ENCODE measurements around the gene DCN. TPM values are rescaled to one million over a fixed set of nuclear protein-coding genes. Genes with fewer than 3 reads are reported as not detected.
A peak's percentile ranks its signal among the peaks of the same experiment; 100 is the strongest.

Gene DCN
- total RNA-seq, 1 experiment from 2014 or later = not detected

- no peak for DNase-seq (ENCODE audit: low read depth)
- in situ Hi-C loops (cut with HindIII; ENCODE audit: low pct_unique_long_range_greater_than_20kb, low sequenced_read_pairs) = no loop called here
Observed at GRCh38 chr12:91110311-91110924, 72.2 kb downstream of the DCN start.

DNA sequence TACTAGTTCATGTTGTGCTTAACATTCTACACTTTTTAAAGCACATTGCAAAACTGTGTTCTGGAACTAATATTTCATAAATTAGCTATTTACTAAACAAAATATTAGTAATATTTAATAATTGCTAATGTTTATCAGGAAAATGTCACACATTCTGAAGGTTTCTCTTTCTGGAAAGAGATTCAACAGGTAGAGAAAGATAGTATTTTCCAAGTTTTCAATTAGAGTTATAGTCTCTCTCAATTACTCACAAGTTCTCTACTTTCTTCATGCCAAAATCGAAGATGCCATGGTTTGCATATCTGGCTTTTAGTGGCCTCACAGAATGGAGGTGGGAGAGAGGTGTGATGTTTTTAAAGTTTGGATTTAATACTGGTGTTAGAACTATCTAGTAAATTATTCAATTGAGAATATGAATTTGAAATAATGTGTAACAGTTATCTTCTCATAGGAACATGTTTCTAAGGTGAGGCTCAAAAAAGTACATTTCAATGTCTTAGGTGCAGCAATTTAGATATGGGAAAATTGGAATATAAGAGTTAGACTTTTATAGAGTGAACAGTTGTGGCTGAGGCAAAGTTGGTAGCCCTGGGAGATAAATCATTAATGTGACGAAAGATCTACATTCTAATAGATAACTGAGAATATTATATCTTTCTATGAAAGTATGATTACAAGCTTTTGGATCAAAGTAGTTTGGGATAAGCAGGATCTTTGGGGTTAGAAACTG is 72.9 kb downstream of the DCN start:
- in situ Hi-C loops (cut with HindIII; ENCODE audit: low pct_unique_long_range_greater_than_20kb, low sequenced_read_pairs) = no loop called here
- DNase-seq (ENCODE audit: low read depth) = no peak

DNA sequence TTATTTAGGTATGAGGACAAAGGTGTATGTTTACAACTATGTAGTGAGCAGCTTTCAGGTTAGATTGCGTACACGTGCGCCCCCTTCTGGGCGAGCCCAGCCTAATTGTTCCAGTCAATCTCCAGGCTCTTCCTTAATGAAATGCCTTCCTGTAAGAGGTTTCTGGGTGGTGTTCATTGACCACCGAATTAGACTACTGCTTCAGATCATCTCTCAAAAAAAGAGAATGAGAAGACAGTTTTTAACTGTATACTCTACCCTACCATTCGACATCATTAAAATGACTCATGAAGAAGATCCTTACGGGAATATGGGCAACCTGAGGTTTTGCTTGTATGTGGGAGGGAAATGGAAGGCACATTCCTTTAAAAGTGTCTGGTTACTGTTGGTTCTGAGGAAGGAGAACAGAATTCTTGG is 73.5 kb downstream of the DCN start:
- in situ Hi-C loops (cut with HindIII; ENCODE audit: low pct_unique_long_range_greater_than_20kb, low sequenced_read_pairs) = no loop called here
- DNase-seq (ENCODE audit: low read depth) = no peak

- in situ Hi-C loops (cut with HindIII; ENCODE audit: low pct_unique_long_range_greater_than_20kb, low sequenced_read_pairs) = no loop called here
- no peak for DNase-seq (ENCODE audit: low read depth)
Observed at GRCh38 chr12:91108196-91108755, 74.3 kb downstream of the DCN start.

DNA sequence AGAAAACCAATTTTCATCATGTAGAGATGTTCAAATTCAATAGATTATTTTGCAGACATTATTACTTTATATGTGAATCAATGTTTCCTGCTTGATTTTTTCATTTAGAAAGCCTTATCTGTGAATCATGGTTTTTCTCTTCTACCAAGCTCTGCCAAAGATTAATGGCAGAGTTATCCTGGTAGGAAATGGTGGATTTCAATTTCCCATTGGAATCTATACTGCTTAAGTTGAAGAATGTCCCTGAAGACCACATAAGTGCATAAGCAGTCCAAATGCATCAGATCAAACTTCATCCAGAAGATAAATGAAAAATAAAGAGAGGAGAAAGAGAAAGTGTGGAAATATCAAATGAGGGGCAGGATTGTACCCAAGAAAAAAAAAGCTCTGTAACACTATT is 76.3 kb downstream of the DCN start:
- in situ Hi-C loops (cut with HindIII; ENCODE audit: low pct_unique_long_range_greater_than_20kb, low sequenced_read_pairs) = no loop called here
- DNase-seq (ENCODE audit: low read depth) = no peak

GRCh38 chr12:91105807-91106206 is 76.8 kb downstream of the DCN start:
- no peak for DNase-seq (ENCODE audit: low read depth)
- in situ Hi-C loops (cut with HindIII; ENCODE audit: low pct_unique_long_range_greater_than_20kb, low sequenced_read_pairs) = no loop called here

GRCh38 chr12:91104812-91105466 is 77.7 kb downstream of the DCN start:
- in situ Hi-C loops (cut with HindIII; ENCODE audit: low pct_unique_long_range_greater_than_20kb, low sequenced_read_pairs) = no loop called here
- DNase-seq (ENCODE audit: low read depth) = no peak

DNA sequence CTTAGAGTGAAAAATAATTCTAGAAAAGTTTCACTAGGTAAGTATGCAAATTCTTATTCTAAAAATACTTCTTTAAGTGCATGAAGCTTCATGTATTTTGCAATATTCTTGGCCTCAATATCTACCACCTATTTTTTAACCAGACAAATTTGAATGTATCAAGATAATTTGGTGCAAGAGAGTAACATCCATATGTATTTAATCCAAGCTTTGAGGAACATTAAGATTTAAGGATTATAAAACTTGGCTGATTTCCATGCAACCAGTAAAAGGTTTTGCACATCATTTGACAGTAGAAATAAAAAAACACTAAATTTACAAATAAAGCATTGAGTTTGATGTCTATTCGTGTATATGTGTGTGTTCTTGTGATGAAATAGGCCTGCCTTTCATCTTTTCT is 79.0 kb downstream of the DCN start:
- in situ Hi-C loops (cut with HindIII; ENCODE audit: low pct_unique_long_range_greater_than_20kb, low sequenced_read_pairs) = no loop called here
- no peak for DNase-seq (ENCODE audit: low read depth)

DNA sequence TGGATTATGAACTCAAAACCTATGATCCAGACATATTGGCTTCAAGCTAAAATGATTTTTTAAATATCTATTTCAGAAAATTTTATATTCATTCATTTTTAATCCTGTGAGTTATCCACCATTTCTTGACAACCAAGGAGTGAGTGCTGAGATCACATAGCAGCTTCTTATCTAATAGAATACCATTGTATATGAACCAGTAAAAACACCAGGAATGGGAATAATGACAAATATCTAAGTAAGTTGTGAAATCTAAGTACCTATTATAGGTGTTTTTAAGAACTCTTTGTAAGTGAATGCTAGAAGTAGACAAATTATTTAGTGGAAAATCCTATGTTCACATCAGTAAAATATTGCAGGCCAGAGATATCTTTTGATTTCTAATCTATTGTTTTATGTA is 79.5 kb downstream of the DCN start:
- no peak for DNase-seq (ENCODE audit: low read depth)
- in situ Hi-C loops (cut with HindIII; ENCODE audit: low pct_unique_long_range_greater_than_20kb, low sequenced_read_pairs) = no loop called here

- DNase-seq (ENCODE audit: low read depth) = no peak
- in situ Hi-C loops (cut with HindIII; ENCODE audit: low pct_unique_long_range_greater_than_20kb, low sequenced_read_pairs) = no loop called here
Observed at GRCh38 chr12:91100906-91101305, 81.7 kb downstream of the DCN start.

GRCh38 chr12:91099836-91100235 is 82.8 kb downstream of the DCN start:
- in situ Hi-C loops (cut with HindIII; ENCODE audit: low pct_unique_long_range_greater_than_20kb, low sequenced_read_pairs) = no loop called here
- DNase-seq (ENCODE audit: low read depth) = no peak

DNA sequence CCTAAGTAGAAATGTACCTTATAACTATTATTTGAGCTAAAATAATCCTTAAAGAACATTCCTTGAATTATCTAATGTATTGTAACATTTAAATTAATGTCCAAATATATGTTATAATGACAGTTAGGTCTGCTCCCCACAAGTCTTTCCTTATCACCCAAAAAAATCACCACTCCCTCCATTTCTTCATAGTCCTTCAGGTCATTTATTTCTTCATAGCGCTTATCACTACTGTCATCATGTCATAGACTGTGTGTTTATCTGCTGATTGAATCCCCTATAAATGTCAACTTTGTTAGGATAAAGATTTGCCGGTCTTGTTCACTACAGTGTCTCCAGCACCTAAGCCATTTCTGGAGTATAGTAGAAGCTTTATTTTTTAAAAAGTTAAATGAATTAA is 83.3 kb downstream of the DCN start:
- DNase-seq (ENCODE audit: low read depth) = no peak
- in situ Hi-C loops (cut with HindIII; ENCODE audit: low pct_unique_long_range_greater_than_20kb, low sequenced_read_pairs) = no loop called here

- peak; percentile 37 for DNase-seq (ENCODE audit: low read depth)
- in situ Hi-C loops (cut with HindIII; ENCODE audit: low pct_unique_long_range_greater_than_20kb, low sequenced_read_pairs) = no loop called here
Observed at GRCh38 chr12:91098941-91099340, 83.7 kb downstream of the DCN start.

GRCh38 chr12:91098461-91098860 is 84.2 kb downstream of the DCN start:
- no peak for DNase-seq (ENCODE audit: low read depth)
- in situ Hi-C loops (cut with HindIII; ENCODE audit: low pct_unique_long_range_greater_than_20kb, low sequenced_read_pairs) = no loop called here

GRCh38 chr12:91094957-91095356 is 87.7 kb downstream of the DCN start:
- in situ Hi-C loops (cut with HindIII; ENCODE audit: low pct_unique_long_range_greater_than_20kb, low sequenced_read_pairs) = no loop called here
- DNase-seq (ENCODE audit: low read depth) = no peak

DNA sequence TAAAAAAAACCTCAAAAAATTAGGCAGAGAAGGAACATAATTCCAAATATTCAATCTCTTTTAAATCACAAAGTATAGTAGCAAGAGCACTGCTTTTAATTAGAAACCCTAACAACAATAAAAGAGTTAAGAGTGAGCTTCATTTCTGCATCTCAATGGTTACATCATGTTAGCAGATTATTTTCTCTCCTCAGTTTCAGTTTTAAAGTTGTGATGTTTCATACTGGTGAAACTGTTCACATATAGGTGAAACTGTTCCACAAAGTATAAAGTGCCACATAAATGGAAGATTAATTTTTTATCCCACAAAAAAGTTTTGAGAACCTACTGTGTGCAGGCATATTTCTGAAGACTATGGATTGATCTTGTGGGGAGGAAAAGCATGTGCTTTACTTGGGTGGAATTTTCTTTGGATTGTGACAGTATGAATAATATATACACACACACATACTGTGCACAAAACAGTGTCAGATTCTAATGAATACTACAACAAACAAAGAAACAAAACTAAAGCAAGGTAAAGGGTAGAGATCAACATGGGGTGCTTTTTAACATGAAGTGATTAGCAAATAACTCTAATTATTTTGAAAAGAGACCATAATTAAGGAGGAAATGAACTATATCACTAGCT is 88.5 kb downstream of the DCN start:
- in situ Hi-C loops (cut with HindIII; ENCODE audit: low pct_unique_long_range_greater_than_20kb, low sequenced_read_pairs) = no loop called here

GRCh38 chr12:91093341-91093740 is 89.3 kb downstream of the DCN start:
- in situ Hi-C loops (cut with HindIII; ENCODE audit: low pct_unique_long_range_greater_than_20kb, low sequenced_read_pairs) = no loop called here
- no peak for DNase-seq (ENCODE audit: low read depth)

More for the DNA sequence above, 88.5 kb downstream of the DCN start:
- DNase-seq (ENCODE audit: low read depth) = no peak

- in situ Hi-C loops (cut with HindIII; ENCODE audit: low pct_unique_long_range_greater_than_20kb, low sequenced_read_pairs) = no loop called here
- DNase-seq (ENCODE audit: low read depth) = no peak
Observed at GRCh38 chr12:91091916-91092715, 90.5 kb downstream of the DCN start.

All from Caki2 (cell line).